Prostate gland (tissue), 2 donors: ENCODE measurements around the gene HSDL2.

ENCODE experiments used
- CTCF ChIP-seq, 4 experiments: fragments of 200-600 bp in 2 of 4; fragments of 450-650 bp in 2 of 4; sonication (generic) in 2 of 4; IDR thresholded peaks; 1 replicate in 3 of 4; 2 replicates in 1 of 4; pipeline ENCODE4 v1.5.1; 2016 to 2019; ENCODE audit warnings: antibody characterized with exemption in 4 of 4, mild to moderate bottlenecking in 2 of 4, moderate library complexity in 2 of 4
- POLR2A ChIP-seq: fragments of 450-650 bp; IDR thresholded peaks from one replicate; pipeline ENCODE4 v1.6.1; 2016; ENCODE audit warnings: antibody characterized with exemption, mild to moderate bottlenecking

DNA sequence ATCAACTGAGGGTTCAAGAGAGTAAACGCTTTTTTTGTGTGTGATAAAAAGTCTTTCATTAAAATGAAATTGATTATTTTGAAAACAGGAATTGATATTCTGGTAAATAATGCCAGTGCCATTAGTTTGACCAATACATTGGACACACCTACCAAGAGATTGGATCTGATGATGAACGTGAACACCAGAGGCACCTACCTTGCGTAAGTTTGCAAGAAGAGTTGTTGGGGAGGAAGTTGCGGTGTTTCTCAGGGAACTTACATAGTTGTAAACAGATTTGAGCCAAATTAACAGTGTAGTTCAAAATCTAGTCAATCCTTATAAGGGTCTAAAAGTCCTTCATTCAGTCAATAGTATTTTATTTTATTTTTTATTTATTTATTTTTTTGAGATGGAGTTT lies 28.9 kb downstream of the HSDL2 start:
- no peak for TF ChIP-seq POLR2A
- TF ChIP-seq CTCF (IDR thresholded peaks at IDR 0.05), result no peak
